Hepatocyte (in vitro differentiated cells): ENCODE data around the gene FGF12.

ENCODE experiments used
- CTCF ChIP-seq: fragments of 200-600 bp; sonication (generic); IDR thresholded peaks from 2 replicates; pipeline ENCODE4 v1.5.1; 2016; ENCODE audit warnings: antibody characterized with exemption, mild to moderate bottlenecking; ENCODE audit not compliant: poor library complexity
- EZH2phosphoT487 ChIP-seq: fragments of 200-600 bp; sonication (generic); IDR thresholded peaks from one replicate; pipeline ENCODE4 v1.6.1; 2018; ENCODE audit warnings: antibody characterized with exemption, mild to moderate bottlenecking, low read depth, moderate library complexity; ENCODE audit not compliant: unreplicated experiment, severe bottlenecking

- no peak for TF ChIP-seq CTCF
- no peak for TF ChIP-seq EZH2phosphoT487
These were observed 281.3 kb downstream of the FGF12 start for GRCh38 chr3:192445770-192446644.
